HG03196 (cell line): ENCODE data around the gene IPO4.
"Not testable (repeated sequence)": the region's sequence is repeated elsewhere in the genome, so short reads cannot be mapped to it uniquely, and the experiment has no call there.

ENCODE experiments used
- ATAC-seq: cut with Tn5 transposase; IDR thresholded peaks from one replicate; pipeline ENCODE4 v1.9.1; 2021; ENCODE audit not compliant: unreplicated experiment

IPO4 gene, protein sequence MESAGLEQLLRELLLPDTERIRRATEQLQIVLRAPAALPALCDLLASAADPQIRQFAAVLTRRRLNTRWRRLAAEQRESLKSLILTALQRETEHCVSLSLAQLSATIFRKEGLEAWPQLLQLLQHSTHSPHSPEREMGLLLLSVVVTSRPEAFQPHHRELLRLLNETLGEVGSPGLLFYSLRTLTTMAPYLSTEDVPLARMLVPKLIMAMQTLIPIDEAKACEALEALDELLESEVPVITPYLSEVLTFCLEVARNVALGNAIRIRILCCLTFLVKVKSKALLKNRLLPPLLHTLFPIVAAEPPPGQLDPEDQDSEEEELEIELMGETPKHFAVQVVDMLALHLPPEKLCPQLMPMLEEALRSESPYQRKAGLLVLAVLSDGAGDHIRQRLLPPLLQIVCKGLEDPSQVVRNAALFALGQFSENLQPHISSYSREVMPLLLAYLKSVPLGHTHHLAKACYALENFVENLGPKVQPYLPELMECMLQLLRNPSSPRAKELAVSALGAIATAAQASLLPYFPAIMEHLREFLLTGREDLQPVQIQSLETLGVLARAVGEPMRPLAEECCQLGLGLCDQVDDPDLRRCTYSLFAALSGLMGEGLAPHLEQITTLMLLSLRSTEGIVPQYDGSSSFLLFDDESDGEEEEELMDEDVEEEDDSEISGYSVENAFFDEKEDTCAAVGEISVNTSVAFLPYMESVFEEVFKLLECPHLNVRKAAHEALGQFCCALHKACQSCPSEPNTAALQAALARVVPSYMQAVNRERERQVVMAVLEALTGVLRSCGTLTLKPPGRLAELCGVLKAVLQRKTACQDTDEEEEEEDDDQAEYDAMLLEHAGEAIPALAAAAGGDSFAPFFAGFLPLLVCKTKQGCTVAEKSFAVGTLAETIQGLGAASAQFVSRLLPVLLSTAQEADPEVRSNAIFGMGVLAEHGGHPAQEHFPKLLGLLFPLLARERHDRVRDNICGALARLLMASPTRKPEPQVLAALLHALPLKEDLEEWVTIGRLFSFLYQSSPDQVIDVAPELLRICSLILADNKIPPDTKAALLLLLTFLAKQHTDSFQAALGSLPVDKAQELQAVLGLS

DNA sequence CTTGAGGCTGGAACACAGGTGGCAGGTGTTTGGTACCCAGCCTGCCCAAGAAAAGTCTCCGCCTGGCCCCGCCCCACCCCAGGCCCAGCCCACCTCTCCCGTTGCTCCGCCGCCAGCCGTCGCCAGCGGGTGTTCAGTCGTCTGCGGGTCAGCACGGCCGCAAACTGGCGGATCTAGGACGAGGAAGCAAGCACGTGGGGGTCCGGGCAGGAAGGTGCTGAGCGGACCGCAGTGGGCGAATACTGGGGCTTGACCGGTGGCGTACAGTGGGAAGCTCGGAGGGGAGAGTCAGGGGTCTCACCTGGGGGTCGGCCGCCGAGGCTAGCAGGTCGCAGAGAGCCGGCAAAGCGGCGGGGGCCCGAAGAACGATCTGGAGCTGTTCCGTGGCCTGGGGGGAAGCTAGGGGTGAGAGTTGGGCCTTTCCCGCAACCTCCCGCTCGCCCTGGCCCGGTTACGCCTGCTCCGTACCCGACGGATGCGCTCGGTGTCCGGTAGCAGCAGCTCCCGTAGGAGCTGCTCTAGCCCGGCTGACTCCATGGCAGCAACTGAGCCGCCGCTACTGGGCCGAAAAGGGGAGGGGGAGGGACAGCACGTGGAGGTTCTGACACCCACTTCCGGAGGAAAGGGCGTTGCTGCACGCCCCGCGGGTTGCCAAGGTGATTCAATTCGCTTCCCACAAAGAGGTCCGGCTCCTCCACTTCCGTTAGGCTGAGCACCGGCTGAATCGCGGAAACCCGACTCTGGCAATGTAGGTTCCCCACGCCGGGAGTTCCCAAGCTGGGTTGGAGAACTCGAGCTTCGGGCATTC, at the start of gene IPO4:
Gene IPO4 (minus strand): TSS at position 566 of the 808 bp plus-strand sequence. CDS start 29 bp downstream, at position 537.
- ATAC-seq, result peak; percentile 84

DNA sequence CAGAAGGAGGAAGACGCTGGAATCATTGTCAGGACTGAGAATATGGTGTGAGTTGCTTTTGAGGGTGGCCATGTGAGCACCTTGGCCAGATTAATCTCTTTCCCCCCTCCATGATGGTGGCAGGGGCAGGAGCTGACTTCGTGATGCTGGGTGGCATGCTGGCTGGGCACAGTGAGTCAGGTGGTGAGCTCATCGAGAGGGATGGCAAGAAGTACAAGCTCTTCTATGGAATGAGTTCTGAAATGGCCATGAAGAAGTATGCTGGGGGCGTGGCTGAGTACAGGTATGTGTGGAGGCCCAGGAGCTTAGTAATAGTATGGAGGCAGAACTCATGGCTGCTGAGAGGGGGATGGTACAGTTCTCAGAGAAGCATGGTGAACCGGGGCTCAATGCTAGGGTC, 49.5 kb upstream of the IPO4 start:
- no peak for ATAC-seq

DNA sequence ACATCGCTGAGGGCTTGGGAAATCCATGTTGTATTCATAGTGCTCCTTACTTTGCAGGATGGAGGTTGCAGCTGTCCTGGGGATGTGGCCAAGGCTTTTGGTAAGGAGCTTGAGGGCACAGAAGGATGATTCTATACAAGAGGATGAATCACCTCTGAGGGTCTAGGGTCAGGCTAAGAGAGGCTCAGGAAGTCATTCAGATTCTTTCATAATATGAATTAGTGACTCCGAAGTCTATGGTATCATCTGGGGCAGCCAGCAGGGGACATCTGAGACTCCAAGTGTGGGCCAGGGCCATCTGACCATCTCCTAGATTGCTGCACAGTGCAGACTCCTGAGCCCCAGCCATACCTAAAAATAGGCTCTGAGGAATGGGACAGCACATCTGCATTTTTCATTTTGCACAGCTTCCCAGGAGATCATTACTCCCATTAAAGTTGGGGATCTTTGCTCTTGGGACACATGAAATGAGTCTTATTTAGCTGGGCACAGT, 48.9 kb upstream of the IPO4 start:
- no peak for ATAC-seq

DNA sequence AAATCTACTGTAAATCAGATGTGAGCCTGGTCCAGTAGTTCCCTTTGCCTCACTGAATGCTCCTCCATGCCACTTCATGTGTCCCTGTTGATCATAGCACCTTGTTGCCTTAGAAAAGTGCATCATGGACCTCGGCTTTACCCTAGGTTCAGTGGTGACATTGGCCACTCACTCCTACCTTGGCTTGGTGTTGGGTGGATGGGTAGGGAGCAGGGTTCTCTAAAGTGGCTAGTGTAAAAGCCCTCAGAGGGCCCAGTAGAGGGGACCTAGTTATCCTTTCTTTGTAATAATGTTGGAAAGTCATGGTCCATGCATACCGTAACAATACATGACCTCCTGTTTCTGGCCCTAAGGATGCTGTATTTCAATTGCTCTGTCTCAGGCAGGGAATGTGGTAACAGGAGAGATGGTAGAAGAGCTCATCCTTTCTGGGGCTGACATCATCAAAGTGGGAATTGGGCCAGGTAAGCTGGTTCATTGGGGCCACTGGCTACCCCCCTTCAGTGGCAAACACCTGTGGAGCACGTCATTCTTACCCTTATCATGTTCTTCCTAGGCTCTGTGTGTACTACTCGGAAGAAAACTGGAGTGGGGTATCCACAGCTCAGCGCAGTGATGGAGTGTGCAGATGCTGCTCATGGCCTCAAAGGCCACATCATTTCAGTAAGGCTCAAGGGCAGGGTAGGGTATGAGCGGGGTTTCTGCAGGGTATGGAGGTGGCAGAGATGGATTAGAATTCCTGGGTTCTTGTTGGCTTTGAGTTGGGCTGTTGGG, 48.3 kb upstream of the IPO4 start:
- no peak for ATAC-seq

DNA sequence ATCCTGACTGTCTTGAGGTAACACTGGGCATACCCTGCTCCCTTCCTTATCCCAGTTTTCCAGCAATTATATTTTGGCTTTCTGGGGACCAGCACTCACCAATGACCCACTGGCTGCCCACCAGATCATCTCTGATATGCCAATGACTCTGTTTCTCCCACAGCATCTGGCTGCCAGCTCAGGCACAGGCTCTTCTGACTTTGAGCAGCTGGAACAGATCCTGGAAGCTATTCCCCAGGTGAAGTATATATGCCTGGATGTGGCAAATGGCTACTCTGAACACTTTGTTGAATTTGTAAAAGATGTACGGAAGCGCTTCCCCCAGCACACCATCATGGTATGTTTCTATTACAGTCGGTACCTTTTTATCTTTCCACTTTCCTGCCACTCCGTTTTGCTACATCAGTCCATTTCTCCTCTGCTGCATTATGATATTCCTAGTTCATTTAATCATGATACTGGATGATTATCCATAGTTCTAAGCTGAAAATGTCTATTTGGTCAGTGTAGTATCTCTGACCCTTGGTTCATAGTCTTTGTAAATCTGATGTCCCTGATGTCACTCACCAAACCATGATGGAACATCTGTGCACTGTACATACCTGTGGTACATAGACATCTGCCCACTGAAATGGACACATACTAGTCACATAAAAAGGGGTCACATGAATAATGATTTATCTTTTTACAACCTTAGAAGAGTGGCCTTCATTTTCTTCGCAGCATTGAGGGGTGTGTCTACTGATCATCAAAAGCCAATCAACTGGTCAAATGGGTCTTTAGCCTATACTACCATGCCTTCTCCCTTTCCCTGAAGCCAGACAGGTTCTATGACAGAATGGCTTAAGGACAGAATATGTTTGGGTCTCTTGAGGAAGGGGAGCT, 47.4 kb upstream of the IPO4 start:
- ATAC-seq, result no peak

DNA sequence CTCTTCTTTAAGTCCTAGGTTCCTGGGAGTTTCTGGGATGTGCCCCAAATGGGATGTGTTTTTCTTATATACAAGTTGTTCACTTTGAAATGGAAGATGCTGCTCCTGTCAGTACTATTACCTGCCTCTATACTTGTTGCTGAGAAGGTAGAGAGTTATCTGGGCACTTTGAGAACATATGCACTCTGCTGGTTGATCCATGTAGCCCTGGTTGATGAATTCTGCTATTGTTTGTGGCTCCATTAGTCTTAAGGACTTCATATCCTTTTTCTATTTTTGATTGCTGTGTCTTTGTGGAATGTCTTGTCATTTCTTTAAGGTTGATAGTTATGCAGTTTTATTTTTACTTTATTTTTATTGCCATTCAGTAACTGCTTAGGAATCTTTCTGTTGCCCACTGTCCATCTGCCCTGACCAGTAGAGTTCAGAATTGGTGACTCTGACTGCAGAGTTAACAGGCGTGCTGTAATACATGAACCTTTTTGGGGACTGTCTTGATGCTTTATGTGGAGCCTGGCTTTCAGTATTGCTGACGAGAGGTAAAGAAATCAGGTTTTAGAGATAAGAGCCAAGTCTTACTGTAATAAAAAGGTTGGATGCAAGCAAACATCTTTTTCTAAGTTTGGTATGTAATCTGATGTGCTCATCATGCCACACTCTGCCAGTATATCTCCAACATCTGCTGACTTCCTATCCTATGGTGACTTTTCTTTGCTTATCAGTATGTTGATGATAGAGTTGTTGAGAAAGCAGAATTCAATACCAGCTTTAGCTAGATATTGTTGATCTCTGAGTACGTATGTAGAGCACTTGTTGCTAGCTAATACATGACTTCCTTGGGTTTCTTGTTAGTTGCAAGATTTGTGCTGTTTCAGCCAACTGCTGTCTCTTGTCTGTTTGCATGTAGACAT, 45.7 kb upstream of the IPO4 start:
- no peak for ATAC-seq

DNA sequence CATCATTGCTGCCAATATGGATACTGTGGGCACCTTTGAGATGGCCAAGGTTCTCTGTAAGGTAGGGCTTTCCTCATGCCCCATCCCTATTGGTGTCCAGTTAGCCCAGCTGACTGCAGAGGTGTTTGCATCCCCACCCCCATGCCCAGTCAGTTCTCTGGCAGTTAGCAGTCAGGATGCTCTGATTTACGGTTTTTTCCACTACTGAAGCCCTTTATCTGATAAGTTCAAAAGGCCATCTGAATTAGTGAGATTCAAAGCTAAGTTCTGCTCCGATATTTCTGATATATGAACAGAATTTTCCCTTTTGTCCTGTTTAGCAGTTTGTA, 44.9 kb upstream of the IPO4 start:
- ATAC-seq, result no peak

DNA sequence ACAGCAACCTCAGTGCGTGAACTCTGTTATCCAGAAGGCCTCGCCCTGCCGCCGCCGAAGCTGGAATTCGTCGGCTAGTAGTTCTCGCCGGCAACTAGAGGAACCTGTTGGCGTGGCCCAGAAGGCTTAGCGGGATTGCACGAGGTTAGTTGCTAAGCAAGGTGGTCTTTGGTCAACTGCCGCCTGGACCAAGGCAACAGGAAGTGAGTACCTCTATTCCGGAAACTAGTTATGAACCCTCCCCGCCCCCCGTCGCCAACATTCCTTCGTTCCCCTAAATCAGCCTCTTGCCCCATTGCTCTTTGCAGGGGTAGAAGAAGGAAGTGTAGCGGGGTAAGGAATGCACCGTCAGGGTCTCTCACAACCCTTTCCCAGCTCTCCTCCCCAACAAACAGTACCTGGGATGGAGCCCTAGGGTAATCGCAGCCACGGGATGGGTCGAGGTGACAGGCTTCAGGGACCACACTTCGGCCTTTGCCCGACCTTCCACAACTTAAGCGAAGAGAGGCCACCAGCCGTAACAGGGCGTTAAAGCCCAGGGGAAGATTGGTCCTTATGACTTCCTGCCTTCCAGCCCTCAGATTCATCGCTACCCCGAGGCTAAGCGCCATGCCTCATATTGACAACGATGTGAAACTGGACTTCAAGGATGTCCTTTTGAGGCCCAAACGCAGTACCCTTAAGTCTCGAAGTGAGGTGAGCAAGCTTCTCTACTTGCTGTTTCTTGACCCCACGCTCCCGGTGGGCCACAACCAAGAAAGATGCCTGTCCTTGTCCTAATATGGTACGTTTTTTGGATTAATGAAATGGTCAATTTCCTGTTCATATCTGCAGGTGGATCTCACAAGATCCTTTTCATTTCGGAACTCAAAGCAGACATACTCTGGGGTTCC, 44.3 kb upstream of the IPO4 start, which contains the start of gene GMPR2:
Gene GMPR2 (plus strand): TSS at position 285 of the 893 bp plus-strand sequence. CDS start 325 bp downstream, at position 610.
- peak; percentile 47 for ATAC-seq

DNA sequence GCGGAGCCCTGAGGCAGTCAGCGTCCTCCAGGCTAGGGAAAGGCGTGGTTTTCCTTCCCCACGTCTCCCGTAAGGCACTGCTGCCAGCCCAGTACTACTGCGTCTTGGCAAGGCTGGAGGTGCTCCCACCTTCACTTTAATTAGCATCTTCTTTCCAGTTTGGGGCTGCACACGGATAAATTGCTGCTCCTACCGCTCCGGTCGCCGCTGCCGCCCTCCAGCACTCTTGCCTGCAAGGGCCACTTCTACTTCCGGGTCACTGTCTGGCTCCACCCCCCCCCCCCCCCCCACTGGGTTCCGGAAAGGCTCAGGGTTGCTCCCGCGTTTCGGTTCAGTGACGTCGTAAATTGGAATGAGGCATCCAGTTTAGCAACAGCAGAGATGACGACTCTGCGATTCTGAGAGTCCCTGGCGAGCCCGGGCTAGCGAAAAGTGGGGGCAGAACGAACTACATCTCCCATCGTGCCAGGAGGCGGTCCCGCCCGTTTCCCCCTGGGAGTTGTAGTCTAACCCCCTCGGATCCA, 43.6 kb upstream of the IPO4 start, which contains the start of gene NEDD8:
Gene NEDD8 (minus strand): TSS at position 247 of the 524 bp plus-strand sequence. CDS start 100 bp downstream, at position 147.
- ATAC-seq, result peak; percentile 76

DNA sequence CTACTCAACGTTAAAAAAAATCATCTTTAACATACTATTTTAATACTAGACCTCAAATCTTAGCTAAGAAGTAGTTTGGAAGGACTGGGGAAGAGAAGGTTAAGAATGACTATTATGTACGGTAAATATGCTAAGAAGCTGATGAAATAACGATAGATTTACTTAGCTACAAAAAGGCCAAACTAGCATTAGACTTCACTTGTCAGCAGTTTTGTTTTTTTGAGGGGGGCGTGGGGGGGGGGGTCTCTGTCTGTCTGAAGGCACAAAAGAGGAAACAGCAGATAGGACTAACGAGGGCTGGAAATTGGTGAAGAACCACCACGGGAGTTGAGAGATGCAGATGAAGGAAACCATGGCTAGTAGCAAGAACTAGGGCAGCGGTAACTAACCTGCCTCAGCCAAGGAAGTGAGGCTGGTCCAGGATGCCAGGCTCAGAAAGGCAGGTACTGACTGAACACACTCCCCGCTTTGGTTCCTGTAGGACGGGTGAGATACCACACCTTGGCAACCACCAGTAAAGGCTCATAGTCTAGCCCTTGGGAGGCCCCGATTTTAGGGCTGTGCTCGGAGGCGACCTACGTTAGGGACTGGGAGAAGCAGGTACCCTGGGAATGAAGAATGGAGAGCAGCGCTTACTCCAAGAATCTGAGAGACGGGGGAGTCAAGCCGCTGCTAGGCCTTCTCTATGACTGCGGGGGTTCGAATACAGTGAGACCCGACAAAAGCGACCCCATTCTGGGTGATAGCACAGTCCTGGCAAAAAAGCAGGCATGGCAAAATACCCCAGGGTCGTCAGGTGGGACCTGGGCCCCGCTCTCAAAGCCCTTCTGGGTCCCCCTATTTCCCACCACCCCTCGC, 42.9 kb upstream of the IPO4 start:
- ATAC-seq, result no peak

DNA sequence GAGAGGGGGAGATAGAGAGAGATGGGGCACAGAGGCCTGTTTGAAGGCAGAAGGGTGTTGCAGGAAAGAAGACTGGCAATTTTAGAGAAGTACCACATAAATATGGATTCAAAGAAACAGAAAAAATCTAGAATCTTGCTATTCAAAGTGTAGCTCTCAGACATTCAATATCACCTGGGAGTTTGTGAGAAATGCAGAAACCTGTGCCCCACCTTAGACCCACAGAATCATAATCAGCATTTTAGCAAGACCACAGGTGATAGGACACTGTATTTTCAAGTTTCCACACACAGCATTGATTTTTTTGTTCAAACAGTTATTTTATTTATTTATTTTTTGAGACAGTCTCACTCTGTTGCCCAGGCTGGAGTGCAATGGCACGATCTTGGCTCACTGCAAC, 40.3 kb upstream of the IPO4 start:
- ATAC-seq, result no peak

DNA sequence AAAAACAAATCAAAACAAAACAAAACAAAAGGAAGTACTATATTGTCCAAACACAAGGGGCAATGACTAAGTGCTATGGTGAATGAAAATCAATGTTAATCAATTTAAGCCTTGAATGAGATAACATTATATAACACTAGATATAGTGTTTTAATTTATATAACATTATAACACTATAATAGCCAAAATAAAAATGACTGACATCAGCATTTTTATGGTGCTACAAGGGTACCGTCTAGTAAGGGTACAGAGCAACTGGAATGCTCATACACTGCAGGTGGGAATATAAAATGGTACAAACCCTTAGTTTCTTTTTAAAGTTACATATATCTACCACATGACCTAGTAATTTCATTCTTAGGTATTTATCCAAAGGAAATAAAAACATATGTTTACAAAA, 37.9 kb upstream of the IPO4 start:
- no peak for ATAC-seq

DNA sequence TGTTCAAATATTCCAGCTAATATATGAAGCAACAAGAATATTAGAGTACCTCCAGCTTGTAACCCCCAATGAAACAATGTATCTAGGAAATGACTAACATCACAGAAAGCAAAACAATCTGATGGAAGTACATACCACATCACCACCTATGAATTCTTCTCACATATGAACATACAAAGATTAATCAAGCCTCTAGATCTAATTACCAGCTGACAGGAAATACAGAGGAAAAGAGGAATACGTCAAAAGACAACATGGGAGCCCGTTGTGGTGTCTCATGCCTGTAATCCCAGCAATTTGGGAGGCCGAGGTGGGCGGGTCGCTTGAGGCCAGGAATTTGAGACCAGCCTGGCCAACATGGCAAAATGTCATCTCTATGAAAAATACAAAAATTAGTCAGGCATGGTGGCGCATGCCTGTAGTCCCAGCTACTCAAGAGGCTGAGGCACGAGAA, 36.0 kb upstream of the IPO4 start:
- ATAC-seq, result no peak

DNA sequence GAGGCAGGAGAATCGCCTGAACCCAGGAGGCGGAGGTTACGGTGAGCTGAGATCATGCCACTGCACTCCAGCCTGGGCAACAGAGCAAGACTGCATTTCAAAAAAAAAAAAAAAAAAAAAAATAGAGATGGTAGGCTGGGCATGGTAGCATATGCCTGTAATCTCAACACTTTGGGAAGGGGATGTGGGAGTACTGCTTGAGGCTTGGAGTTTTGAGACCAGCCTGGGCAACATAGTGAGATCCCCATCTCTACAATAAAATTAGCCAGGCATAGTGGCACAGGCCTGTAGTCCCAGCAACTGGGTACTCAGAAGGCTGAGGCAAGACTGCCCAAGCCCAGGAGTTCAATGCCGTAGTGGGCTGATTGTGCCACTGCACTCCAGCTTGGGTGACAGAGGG, 34.4 kb upstream of the IPO4 start:
- ATAC-seq, result not testable (repeated sequence)

DNA sequence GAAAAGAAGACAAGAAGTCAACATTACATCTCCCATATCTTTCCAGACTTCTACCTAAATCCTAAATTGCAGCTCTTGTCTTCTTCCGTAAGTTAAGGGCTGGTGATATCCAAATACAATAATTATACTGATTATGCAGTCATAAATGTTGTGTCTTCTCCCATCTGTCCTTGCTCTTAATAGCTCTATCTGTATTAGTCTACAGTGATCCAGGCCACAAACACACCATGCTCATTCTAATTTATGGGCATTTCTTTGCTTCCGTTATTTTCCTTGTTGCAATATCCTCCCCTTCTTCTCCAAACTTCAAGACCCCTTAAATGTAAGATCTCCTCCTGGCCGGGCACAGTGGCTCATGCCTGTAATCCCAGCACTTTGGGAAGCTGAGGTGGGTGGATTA, 30.9 kb upstream of the IPO4 start:
- ATAC-seq, result no peak
